ENCODE data around the gene SMIM13.

SMIM13 gene

DNA sequence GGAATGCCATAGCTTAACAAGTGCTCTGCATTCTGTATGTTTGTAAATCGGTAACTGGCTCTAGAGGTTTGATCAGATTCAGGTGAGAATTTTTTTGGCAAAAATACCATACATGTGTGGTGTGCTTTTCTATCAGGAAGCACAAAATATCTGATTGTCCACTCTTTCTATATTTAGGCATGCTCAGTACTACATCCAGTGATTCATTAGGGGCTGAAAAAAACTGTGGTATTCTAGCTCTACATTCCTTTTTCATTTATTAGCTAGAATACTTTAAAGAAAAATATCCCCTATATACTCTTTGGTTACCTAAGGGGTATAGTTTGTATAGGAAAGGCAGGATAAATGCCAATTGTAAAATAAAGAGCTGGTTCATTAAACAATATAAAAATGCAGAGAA lies 38.9 kb upstream of the SMIM13 start:
- ChIA-PET CTCF (interaction anchor here (1.0 to 5.6 kb wide), 6 partner anchors 12 to 442 kb away, joined by 3 to 40 read pairs (median 6); no protein-coding TSS in a partner anchor), POLR2A (no interaction called here)
- no peak overlapping the region for H3K4me3 ChIP-seq (ENCODE audit: low read depth, low read length)
- no peak for DNase-seq (ENCODE audit: low read depth, low spot score)
- TF ChIP-seq, protein P1, sequence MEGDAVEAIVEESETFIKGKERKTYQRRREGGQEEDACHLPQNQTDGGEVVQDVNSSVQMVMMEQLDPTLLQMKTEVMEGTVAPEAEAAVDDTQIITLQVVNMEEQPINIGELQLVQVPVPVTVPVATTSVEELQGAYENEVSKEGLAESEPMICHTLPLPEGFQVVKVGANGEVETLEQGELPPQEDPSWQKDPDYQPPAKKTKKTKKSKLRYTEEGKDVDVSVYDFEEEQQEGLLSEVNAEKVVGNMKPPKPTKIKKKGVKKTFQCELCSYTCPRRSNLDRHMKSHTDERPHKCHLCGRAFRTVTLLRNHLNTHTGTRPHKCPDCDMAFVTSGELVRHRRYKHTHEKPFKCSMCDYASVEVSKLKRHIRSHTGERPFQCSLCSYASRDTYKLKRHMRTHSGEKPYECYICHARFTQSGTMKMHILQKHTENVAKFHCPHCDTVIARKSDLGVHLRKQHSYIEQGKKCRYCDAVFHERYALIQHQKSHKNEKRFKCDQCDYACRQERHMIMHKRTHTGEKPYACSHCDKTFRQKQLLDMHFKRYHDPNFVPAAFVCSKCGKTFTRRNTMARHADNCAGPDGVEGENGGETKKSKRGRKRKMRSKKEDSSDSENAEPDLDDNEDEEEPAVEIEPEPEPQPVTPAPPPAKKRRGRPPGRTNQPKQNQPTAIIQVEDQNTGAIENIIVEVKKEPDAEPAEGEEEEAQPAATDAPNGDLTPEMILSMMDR (IDR thresholded peaks at IDR 0.05; ENCODE audit: insufficient read depth, low read length, missing control alignments) = no peak

DNA sequence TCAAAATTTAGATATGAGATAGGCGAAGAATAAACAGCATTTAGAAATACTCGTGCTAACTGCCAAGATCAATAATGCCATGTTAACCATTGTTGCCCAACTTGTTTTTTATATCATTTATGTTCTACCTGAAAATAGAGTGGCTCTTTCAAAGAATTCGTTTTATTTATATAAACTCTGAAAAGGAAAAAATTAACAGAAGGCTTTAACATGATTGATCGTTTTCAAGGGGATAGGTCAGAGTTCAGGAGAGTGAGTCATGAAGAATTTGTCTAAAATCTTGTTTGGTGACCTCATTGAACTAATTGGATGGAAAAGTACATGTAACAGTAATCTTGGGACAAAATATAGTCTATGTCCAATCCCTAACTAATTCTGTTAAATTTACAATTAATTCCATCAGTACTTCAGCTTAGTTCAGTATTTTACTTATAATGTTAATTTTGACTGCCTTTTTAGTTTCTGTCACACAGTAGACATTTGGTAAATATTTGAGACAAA lies 38.5 kb upstream of the SMIM13 start:
- H3K4me3 ChIP-seq (ENCODE audit: low read depth, low read length) = no peak overlapping the region
- TF ChIP-seq, protein P1 (IDR thresholded peaks at IDR 0.05; ENCODE audit: insufficient read depth, low read length, missing control alignments) = no peak
- CTCF ChIA-PET = interaction anchor here (0.8 to 5.6 kb wide), 8 partner anchors 10 to 441 kb away, joined by 3 to 40 read pairs (median 4); no protein-coding TSS in a partner anchor
- no peak for DNase-seq (ENCODE audit: low read depth, low spot score)
- POLR2A ChIA-PET = no interaction called here

DNA sequence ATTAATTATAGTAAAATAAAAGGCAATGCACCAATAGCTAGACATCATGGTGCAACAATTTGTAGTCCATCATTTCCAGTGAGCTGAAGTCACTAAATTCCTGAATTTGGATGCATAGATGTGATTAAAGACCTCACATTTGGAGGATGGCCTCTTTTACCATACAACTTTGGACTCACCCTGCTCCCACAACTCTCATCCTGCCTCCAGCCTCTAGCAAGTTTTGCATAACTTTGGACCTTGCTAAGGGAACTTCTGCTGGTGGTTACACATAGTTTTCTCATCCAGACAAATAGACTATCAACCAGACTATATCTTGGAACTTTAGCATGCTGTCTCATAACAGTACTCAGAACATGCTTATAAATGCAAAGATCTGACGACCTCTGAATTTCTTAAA lies 36.8 kb upstream of the SMIM13 start:
- POLR2A ChIA-PET = no interaction called here
- CTCF ChIA-PET = interaction anchor here (1.1 to 5.6 kb wide), 8 partner anchors 8 to 439 kb away, joined by 3 to 40 read pairs (median 7); partner anchors contain the start of gene ELOVL2

DNA sequence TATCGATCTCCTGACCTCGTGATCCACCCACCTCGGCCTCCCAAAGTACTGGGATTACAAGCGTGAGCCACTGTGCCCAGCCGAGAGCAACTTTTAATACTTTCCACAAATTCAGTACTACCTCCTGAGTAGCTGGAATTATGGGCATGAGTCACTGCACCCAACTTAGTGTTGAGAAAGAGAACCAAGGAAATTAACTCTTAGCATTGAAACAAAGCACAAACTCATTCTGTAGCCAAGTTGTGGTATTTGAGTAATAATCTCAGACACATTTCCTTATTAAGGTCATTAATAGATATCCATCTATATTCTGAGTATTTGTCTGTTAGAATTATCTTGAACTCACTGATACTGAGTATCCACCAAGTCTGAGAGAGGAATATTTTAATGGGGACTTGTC lies 35.2 kb upstream of the SMIM13 start:
- POLR2A ChIA-PET = no interaction called here
- no peak overlapping the region for H3K4me3 ChIP-seq (ENCODE audit: low read depth, low read length)
- TF ChIP-seq, protein P1 (IDR thresholded peaks at IDR 0.05; ENCODE audit: insufficient read depth, low read length, missing control alignments) = no peak
- no peak for DNase-seq (ENCODE audit: low read depth, low spot score)
- CTCF ChIA-PET = interaction anchor here (0.7 to 1.0 kb wide), 2 partner anchors 11 to 13 kb away, joined by 3 read pairs; no protein-coding TSS in a partner anchor

More for the DNA sequence above, 36.8 kb upstream of the SMIM13 start:
- DNase-seq (ENCODE audit: low read depth, low spot score) = no peak
- no peak overlapping the region for H3K4me3 ChIP-seq (ENCODE audit: low read depth, low read length)
- TF ChIP-seq, protein P1 (IDR thresholded peaks at IDR 0.05; ENCODE audit: insufficient read depth, low read length, missing control alignments) = no peak

DNA sequence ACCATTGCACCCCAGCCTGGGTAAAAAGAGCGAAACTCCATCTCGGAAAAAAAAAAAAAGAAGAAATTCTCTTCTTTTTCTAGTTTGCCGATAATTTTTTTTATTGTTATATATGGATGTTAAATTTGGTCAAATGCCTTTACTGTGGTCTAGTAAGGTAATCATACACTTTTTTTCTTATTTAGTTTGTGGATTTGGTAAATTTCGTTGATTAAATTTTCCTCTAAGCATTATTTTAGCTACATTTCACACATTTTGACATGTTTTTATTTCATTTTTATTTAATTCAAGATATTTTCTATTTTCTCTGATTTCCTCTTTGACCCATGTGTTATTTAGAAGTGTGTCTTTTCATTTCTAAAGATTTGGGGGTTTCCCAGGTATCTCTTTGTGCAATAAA lies 31.6 kb upstream of the SMIM13 start:
- POLR2A ChIA-PET = no interaction called here

DNA sequence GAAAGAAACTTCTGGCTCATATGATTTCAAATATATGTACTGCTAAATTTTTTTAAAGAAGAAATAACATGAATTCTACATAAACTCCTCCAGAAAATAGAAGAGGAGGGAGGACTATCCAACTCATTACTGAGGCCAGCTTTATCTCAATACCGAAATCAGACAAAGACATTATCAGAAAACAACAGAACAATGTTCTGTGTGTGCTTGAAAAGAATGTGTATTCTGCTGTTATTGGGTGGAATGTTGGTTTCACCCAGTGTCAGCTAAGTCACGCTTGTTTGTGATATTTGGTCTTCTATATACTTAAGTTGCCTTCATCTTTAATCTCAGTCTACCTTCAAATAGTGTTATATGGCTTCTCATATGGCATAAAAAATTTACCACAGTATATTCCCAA lies 30.9 kb upstream of the SMIM13 start:
- no peak for DNase-seq (ENCODE audit: low read depth, low spot score)
- ChIA-PET CTCF (interaction anchor here (0.6 to 7.3 kb wide), 3 partner anchors 9 to 513 kb away, joined by 3 to 222 read pairs (median 14); no protein-coding TSS in a partner anchor), POLR2A (no interaction called here)
- H3K4me3 ChIP-seq (ENCODE audit: low read depth, low read length) = no peak overlapping the region
- TF ChIP-seq, protein P1 (IDR thresholded peaks at IDR 0.05; ENCODE audit: insufficient read depth, low read length, missing control alignments) = no peak

More for the DNA sequence above, 31.6 kb upstream of the SMIM13 start:
- CTCF ChIA-PET = interaction anchor here (0.6 to 7.3 kb wide), 3 partner anchors 10 to 514 kb away, joined by 3 to 222 read pairs (median 14); no protein-coding TSS in a partner anchor
- TF ChIP-seq, protein P1 (IDR thresholded peaks at IDR 0.05; ENCODE audit: insufficient read depth, low read length, missing control alignments) = no peak
- no peak overlapping the region for H3K4me3 ChIP-seq (ENCODE audit: low read depth, low read length)
- DNase-seq (ENCODE audit: low read depth, low spot score) = no peak

Data from AG04449 (cell line).